ENCODE data around the gene DHRS11.
A peak's percentile ranks its signal among the peaks of the same experiment; 100 is the strongest.

Gene DHRS11

GRCh38 chr17:36591434-36592315 lies at the start of gene DHRS11:
Gene DHRS11 (plus strand): TSS chr17:36591879. CDS start chr17:36592010, 131 bp downstream.
- DNase-seq: peak; percentile 78

- DNase-seq: no peak
Measured at GRCh38 chr17:36542755-36543154, 48.9 kb upstream of the DHRS11 start.

GRCh38 chr17:36544044-36544306 lies 47.7 kb upstream of the DHRS11 start:
- DNase-seq: peak; percentile 41

- DNase-seq: peak; percentile 92
Measured at GRCh38 chr17:36544307-36545076, 47.2 kb upstream of the DHRS11 start, which contains the start of gene GGNBP2. Gene GGNBP2 (plus strand): TSS chr17:36544919. CDS start chr17:36545725, 806 bp downstream.

GRCh38 chr17:36545077-36545464 lies 46.6 kb upstream of the DHRS11 start:
- no peak for DNase-seq

- peak; percentile 97 for DNase-seq
Measured at GRCh38 chr17:36545465-36546417, 45.9 kb upstream of the DHRS11 start.

- DNase-seq: peak; percentile 17
Measured at GRCh38 chr17:36546418-36547093, 45.1 kb upstream of the DHRS11 start.

- DNase-seq: no peak
Measured at GRCh38 chr17:36547776-36548175, 43.9 kb upstream of the DHRS11 start.

GRCh38 chr17:36550491-36551417 lies 40.9 kb upstream of the DHRS11 start:
- DNase-seq: peak; percentile 41

- DNase-seq: no peak
Measured at GRCh38 chr17:36553459-36553858, 38.2 kb upstream of the DHRS11 start.

GRCh38 chr17:36566081-36566480 lies 25.6 kb upstream of the DHRS11 start:
- DNase-seq: no peak

GRCh38 chr17:36575028-36575427 lies 16.7 kb upstream of the DHRS11 start:
- DNase-seq: no peak

GRCh38 chr17:36576793-36577192 lies 14.9 kb upstream of the DHRS11 start:
- no peak for DNase-seq

GRCh38 chr17:36578671-36579070 lies 13.0 kb upstream of the DHRS11 start:
- DNase-seq: no peak

GRCh38 chr17:36583787-36584186 lies 7.9 kb upstream of the DHRS11 start:
- DNase-seq: no peak

- DNase-seq: no peak
Measured at GRCh38 chr17:36586138-36586537, 5.5 kb upstream of the DHRS11 start.

GRCh38 chr17:36590082-36590481 lies 1.6 kb upstream of the DHRS11 start:
- no peak for DNase-seq

- DNase-seq: no peak
Measured at GRCh38 chr17:36592316-36592715, 637 bp downstream of the DHRS11 start.

- no peak for DNase-seq
Measured at GRCh38 chr17:36592716-36593321, 1.1 kb downstream of the DHRS11 start.

- no peak for DNase-seq
Measured at GRCh38 chr17:36593656-36594316, 2.1 kb downstream of the DHRS11 start.

Measured in CD4-positive, alpha-beta T cell treated with Interleukin-10 for 1 hour (primary cell).